ENCODE measurements around the gene IL11.

IL11 gene

GRCh38 chr19:55384131-55384919 lies 14.1 kb upstream of the IL11 start, which contains the start of gene TMEM238:
Gene TMEM238, minus strand, starts transcription at chr19:55384292. Its CDS starts 33 bp downstream, at chr19:55384259.
- Histone ChIP-seq H3K36me3 (ENCODE audit: control insufficient read depth in 1 of 2, insufficient read depth in 2 of 2, low read length in 2 of 2) (peaks cover 23 to 25% of the 10 kb centered on the region in 2 donors), H3K4me3 (ENCODE audit: low read depth in 1 of 2, low read length in 2 of 2) (peak within 1 kb of the TSS; percentile 79 to 99), H3K27me3 (ENCODE audit: control insufficient read depth in 1 of 2, insufficient read depth in 2 of 2, low read length in 2 of 2) (no peaks in the 10 kb centered on the region), H3K9me3 (ENCODE audit: control insufficient read depth in 1 of 2, low read length in 2 of 2) (no peaks in the 10 kb centered on the region), H3K4me1 (ENCODE audit: control insufficient read depth in 1 of 2, insufficient read depth in 2 of 2, low read length in 2 of 2) (peaks cover 36 to 41% of the 10 kb centered on the region in 2 donors), H3K9ac (ENCODE audit: low read depth in 1 of 2, low read length in 2 of 2) (peak within 1 kb of the TSS; percentile 83 to 94), H3K27ac (ENCODE audit: low read depth, low read length) (peak within 1 kb of the TSS; percentile 94)

- H3K4me3 ChIP-seq (ENCODE audit: low read depth in 1 of 2, low read length in 2 of 2) = peak overlapping the region; percentile 58 to 79
- H3K4me1 ChIP-seq (ENCODE audit: control insufficient read depth in 1 of 2, insufficient read depth in 2 of 2, low read length in 2 of 2) = peaks cover 30 to 33% of the 10 kb centered on the region in 2 donors
- H3K27me3 ChIP-seq (ENCODE audit: control insufficient read depth in 1 of 2, insufficient read depth in 2 of 2, low read length in 2 of 2) = no peaks in the 10 kb centered on the region
- H3K36me3 ChIP-seq (ENCODE audit: control insufficient read depth in 1 of 2, insufficient read depth in 2 of 2, low read length in 2 of 2) = peaks cover 15 to 16% of the 10 kb centered on the region in 2 donors
- peak overlapping the region; percentile 83 for H3K27ac ChIP-seq (ENCODE audit: low read depth, low read length)
- no peaks in the 10 kb centered on the region for H3K9me3 ChIP-seq (ENCODE audit: control insufficient read depth in 1 of 2, low read length in 2 of 2)
- peak overlapping the region; percentile 83 to 94 for H3K9ac ChIP-seq (ENCODE audit: low read depth in 1 of 2, low read length in 2 of 2)
Measured at GRCh38 chr19:55383279-55384130, 13.2 kb upstream of the IL11 start.

GRCh38 chr19:55382522-55383054 lies 12.3 kb upstream of the IL11 start:
- H3K4me1 ChIP-seq (ENCODE audit: control insufficient read depth in 1 of 2, insufficient read depth in 2 of 2, low read length in 2 of 2) = peaks cover 21 to 24% of the 10 kb centered on the region in 2 donors
- no peak overlapping the region for H3K9ac ChIP-seq (ENCODE audit: low read depth in 1 of 2, low read length in 2 of 2)
- no peak overlapping the region for H3K27ac ChIP-seq (ENCODE audit: low read depth, low read length)
- no peaks in the 10 kb centered on the region for H3K9me3 ChIP-seq (ENCODE audit: control insufficient read depth in 1 of 2, low read length in 2 of 2)
- peaks cover 7% of the 10 kb centered on the region in 2 donors for H3K36me3 ChIP-seq (ENCODE audit: control insufficient read depth in 1 of 2, insufficient read depth in 2 of 2, low read length in 2 of 2)
- H3K4me3 ChIP-seq (ENCODE audit: low read depth in 1 of 2, low read length in 2 of 2) = no peak overlapping the region
- no peaks in the 10 kb centered on the region for H3K27me3 ChIP-seq (ENCODE audit: control insufficient read depth in 1 of 2, insufficient read depth in 2 of 2, low read length in 2 of 2)

GRCh38 chr19:55382013-55382412 lies 11.8 kb upstream of the IL11 start:
- Histone ChIP-seq H3K4me3 (ENCODE audit: low read depth in 1 of 2, low read length in 2 of 2) (no peak overlapping the region), H3K27me3 (ENCODE audit: control insufficient read depth in 1 of 2, insufficient read depth in 2 of 2, low read length in 2 of 2) (no peaks in the 10 kb centered on the region), H3K4me1 (ENCODE audit: control insufficient read depth in 1 of 2, insufficient read depth in 2 of 2, low read length in 2 of 2) (peaks cover 15 to 18% of the 10 kb centered on the region in 2 donors), H3K27ac (ENCODE audit: low read depth, low read length) (no peak overlapping the region), H3K9me3 (ENCODE audit: control insufficient read depth in 1 of 2, low read length in 2 of 2) (no peaks in the 10 kb centered on the region), H3K9ac (ENCODE audit: low read depth in 1 of 2, low read length in 2 of 2) (no peak overlapping the region), H3K36me3 (ENCODE audit: control insufficient read depth in 1 of 2, insufficient read depth in 2 of 2, low read length in 2 of 2) (peaks cover 1% of the 10 kb centered on the region in 2 donors)

GRCh38 chr19:55379174-55379573 lies 8.9 kb upstream of the IL11 start:
- H3K9ac ChIP-seq (ENCODE audit: low read depth in 1 of 2, low read length in 2 of 2) = no peak overlapping the region
- no peak overlapping the region for H3K4me3 ChIP-seq (ENCODE audit: low read depth in 1 of 2, low read length in 2 of 2)
- H3K4me1 ChIP-seq (ENCODE audit: control insufficient read depth in 1 of 2, insufficient read depth in 2 of 2, low read length in 2 of 2) = peaks cover 5 to 15% of the 10 kb centered on the region in 2 donors
- H3K27me3 ChIP-seq (ENCODE audit: control insufficient read depth in 1 of 2, insufficient read depth in 2 of 2, low read length in 2 of 2) = peaks cover 3 to 5% of the 10 kb centered on the region in 2 donors
- no peak overlapping the region for H3K27ac ChIP-seq (ENCODE audit: low read depth, low read length)
- H3K36me3 ChIP-seq (ENCODE audit: control insufficient read depth in 1 of 2, insufficient read depth in 2 of 2, low read length in 2 of 2) = no peaks in the 10 kb centered on the region
- H3K9me3 ChIP-seq (ENCODE audit: control insufficient read depth in 1 of 2, low read length in 2 of 2) = no peaks in the 10 kb centered on the region

GRCh38 chr19:55377356-55378131 lies 7.3 kb upstream of the IL11 start:
- Histone ChIP-seq H3K27me3 (ENCODE audit: control insufficient read depth in 1 of 2, insufficient read depth in 2 of 2, low read length in 2 of 2) (peaks cover 13 to 16% of the 10 kb centered on the region in 2 donors), H3K9me3 (ENCODE audit: control insufficient read depth in 1 of 2, low read length in 2 of 2) (no peaks in the 10 kb centered on the region), H3K9ac (ENCODE audit: low read depth in 1 of 2, low read length in 2 of 2) (no peak overlapping the region), H3K27ac (ENCODE audit: low read depth, low read length) (no peak overlapping the region), H3K36me3 (ENCODE audit: control insufficient read depth in 1 of 2, insufficient read depth in 2 of 2, low read length in 2 of 2) (no peaks in the 10 kb centered on the region), H3K4me1 (ENCODE audit: control insufficient read depth in 1 of 2, insufficient read depth in 2 of 2, low read length in 2 of 2) (peaks cover 0 to 6% of the 10 kb centered on the region in 2 donors), H3K4me3 (ENCODE audit: low read depth in 1 of 2, low read length in 2 of 2) (no peak overlapping the region)

GRCh38 chr19:55376241-55376933 lies 6.1 kb upstream of the IL11 start, which contains the start of gene TMEM190:
Gene TMEM190, plus strand, starts transcription at chr19:55376826. Its CDS starts 28 bp downstream, at chr19:55376854.
- Histone ChIP-seq H3K27me3 (ENCODE audit: control insufficient read depth in 1 of 2, insufficient read depth in 2 of 2, low read length in 2 of 2) (peaks cover 21 to 26% of the 10 kb centered on the region in 2 donors), H3K4me1 (ENCODE audit: control insufficient read depth in 1 of 2, insufficient read depth in 2 of 2, low read length in 2 of 2) (peaks cover 0 to 6% of the 10 kb centered on the region in 2 donors), H3K9me3 (ENCODE audit: control insufficient read depth in 1 of 2, low read length in 2 of 2) (no peaks in the 10 kb centered on the region), H3K4me3 (ENCODE audit: low read depth in 1 of 2, low read length in 2 of 2) (no peak within 1 kb of the TSS), H3K27ac (ENCODE audit: low read depth, low read length) (no peak within 1 kb of the TSS), H3K36me3 (ENCODE audit: control insufficient read depth in 1 of 2, insufficient read depth in 2 of 2, low read length in 2 of 2) (no peaks in the 10 kb centered on the region), H3K9ac (ENCODE audit: low read depth in 1 of 2, low read length in 2 of 2) (no peak within 1 kb of the TSS)

- Histone ChIP-seq H3K27me3 (ENCODE audit: control insufficient read depth in 1 of 2, insufficient read depth in 2 of 2, low read length in 2 of 2) (peaks cover 36 to 39% of the 10 kb centered on the region in 2 donors), H3K27ac (ENCODE audit: low read depth, low read length) (no peak overlapping the region), H3K9me3 (ENCODE audit: control insufficient read depth in 1 of 2, low read length in 2 of 2) (no peaks in the 10 kb centered on the region), H3K36me3 (ENCODE audit: control insufficient read depth in 1 of 2, insufficient read depth in 2 of 2, low read length in 2 of 2) (no peaks in the 10 kb centered on the region), H3K9ac (ENCODE audit: low read depth in 1 of 2, low read length in 2 of 2) (no peak overlapping the region), H3K4me3 (ENCODE audit: low read depth in 1 of 2, low read length in 2 of 2) (no peak overlapping the region), H3K4me1 (ENCODE audit: control insufficient read depth in 1 of 2, insufficient read depth in 2 of 2, low read length in 2 of 2) (peaks cover 0 to 6% of the 10 kb centered on the region in 2 donors)
Measured at GRCh38 chr19:55373993-55374757, 3.9 kb upstream of the IL11 start.

Measured in duodenal mucosa (tissue), 2 donors.